GM18861 (cell line): ENCODE data around the gene PPP3R1.

Experiments used
- ATAC-seq: cut with Tn5 transposase; IDR thresholded peaks from one replicate; pipeline ENCODE4 v1.9.1; 2021; ENCODE audit not compliant: unreplicated experiment

The PPP3R1 gene

DNA sequence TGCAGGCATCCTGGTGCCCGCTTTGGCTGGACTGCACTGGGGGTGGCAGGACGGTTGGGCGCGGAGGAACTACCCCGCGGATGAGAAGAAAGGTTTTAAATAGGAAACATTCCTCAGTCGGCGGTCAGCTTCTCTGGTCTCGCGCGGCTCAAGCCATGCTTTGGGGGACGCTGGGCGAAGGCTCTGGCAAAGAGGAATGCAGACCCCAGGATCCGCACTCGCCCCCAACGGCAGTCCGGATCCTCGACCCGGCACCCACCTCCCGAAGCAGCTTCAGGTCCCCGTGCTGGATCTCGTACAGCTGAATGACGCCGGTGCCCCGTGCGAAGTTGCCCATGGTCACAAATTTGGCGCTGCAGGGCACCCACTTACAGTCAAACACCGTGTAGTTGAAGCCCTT lies 95.3 kb downstream of the PPP3R1 start:
- peak; percentile 18 for ATAC-seq

- no peak for ATAC-seq
These were observed 95.9 kb downstream of the PPP3R1 start for GRCh38 chr2:68156419-68156818.

- no peak for ATAC-seq
These were observed 96.7 kb downstream of the PPP3R1 start for GRCh38 chr2:68155618-68156017.

DNA sequence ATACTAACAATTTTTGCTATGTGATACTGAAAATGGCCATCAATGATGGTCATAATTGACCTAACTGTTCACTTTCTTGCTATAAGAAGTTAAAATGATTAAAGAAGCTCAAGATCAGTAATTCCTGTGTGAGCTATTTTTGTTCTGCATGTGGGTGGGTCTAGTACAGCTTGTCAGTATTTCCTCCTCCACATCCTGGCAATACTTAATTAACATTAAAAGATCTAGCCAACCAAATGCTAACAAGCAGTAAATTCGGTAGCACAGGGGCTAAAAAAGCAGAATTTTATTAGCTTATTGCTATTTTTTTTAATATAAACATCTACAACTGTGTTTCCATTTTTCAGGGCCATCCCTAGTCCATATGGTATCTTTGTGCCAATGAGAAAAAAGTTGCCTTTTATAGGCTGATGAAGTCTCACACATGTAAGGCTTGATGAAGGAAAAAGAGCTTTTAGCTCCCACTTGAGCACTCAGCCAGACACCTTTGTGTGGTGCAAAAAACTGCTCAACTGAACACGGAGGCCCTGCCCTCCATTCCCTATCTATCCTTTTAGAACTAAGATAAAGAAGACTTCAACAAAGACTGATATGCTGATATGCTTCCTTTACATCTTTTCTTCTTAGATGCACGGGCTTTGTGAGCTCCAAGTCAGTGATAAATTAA lies 99.5 kb downstream of the PPP3R1 start:
- ATAC-seq, result no peak

DNA sequence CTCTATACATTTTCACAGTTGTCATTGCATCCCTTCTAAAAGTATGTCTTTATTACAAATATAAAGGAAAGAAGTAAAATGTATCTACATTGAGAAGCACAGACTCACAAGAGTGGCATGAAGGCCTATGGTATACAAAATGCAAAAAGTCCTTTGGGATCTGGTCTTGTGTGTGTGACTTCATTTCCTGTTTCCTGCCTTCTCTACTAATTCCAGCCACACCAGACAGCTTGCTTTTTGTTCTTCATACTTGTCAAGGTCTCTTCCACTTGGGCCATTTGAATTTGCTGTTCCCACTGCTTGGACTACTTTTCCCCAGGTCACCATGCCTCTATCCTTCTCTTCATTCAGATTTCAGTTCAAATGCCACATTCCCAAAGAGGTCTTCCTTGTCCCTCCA lies 101.3 kb downstream of the PPP3R1 start:
- no peak for ATAC-seq

DNA sequence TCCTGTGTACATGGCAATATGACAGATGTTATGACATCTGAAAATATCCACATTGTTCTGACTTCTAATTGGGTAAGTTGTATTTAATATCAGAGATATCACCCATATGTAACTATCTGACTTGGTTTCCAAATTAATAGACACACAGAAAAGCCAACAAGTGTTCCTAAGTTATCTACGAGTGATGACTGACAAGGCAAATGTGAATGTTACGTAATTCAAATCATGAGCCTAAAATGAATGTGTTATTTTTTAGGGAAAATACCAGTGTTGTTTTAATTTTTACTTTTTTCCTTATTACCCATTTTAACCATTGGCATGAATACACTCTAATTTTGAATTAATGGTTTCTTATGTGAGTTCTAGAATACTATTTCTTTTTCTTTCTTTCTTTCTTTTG lies 110.5 kb downstream of the PPP3R1 start:
- no peak for ATAC-seq

DNA sequence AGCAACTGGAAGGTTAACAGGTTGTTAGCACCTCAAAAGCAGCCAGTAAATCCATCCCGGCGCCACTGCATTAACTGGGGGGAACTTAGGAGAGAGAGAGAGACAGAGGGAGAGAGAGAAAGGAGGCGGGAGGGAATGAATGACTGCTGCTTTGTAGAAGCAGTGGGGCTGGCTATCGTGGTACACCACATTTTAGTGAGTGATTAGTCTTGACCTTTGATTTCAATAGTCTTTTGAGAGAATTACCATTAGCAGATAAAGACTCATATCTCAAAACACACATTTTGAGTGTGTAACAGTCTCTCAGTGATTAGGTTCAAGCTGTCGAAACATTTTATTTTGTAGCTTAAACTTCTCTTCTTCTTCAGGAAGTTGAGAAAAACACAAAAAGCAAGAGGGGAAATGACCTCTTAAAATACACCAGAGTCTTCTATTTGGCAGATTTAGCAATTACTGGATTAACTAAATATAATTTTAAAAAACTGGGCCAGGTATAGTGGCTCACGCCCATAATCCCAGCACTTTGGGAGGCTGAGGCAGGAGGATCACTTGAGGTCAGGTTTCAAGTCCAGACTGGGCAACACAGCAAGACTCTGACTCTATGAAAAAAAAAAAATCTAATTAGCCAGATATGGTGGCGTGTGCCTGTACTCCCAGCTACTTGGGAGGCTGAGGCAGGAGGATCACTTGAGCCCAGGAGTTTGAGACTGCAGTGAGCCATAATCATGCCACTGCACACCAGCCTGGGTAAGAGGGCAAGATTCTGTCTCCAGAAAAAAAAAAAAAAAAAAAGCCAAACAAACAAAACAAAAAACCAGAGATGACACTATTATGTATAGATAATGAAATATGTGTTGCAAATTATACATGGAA lies 116.6 kb downstream of the PPP3R1 start:
- no peak for ATAC-seq

- ATAC-seq, result no peak
These were observed 117.8 kb downstream of the PPP3R1 start for GRCh38 chr2:68134554-68134953.

GRCh38 chr2:68134120-68134519 lies 118.2 kb downstream of the PPP3R1 start:
- ATAC-seq, result no peak
